Stimulated activated CD4-positive, alpha-beta T cell treated with anti-CD3 and anti-CD28 coated beads, Interleukin-1b, Interleukin-23, amount 100 ng/mL, for 48 hours (primary cell): ENCODE data around the gene SCAF11.
"Not testable (repeated sequence)": the region's sequence is repeated elsewhere in the genome, so short reads cannot be mapped to it uniquely, and the experiment has no call there.

ENCODE experiments used
- DNase-seq: peaks from one replicate; pipeline ENCODE4 v3.0.0-alpha.2; 2020

SCAF11 gene

GRCh38 chr12:45990468-45991283 is at the start of gene SCAF11:
Gene SCAF11, minus strand, starts transcription at chr12:45990574. Its CDS starts 26,407 bp downstream, at chr12:45964167.
- peak; percentile 100 for DNase-seq

- not testable (repeated sequence) for DNase-seq
These were observed 46.7 kb upstream of the SCAF11 start for GRCh38 chr12:46037066-46037465.

- DNase-seq: no peak
These were observed 36.8 kb upstream of the SCAF11 start for GRCh38 chr12:46027172-46027571.

- no peak for DNase-seq
These were observed 33.7 kb upstream of the SCAF11 start for GRCh38 chr12:46024099-46024498.

GRCh38 chr12:46020768-46021167 is 30.4 kb upstream of the SCAF11 start:
- DNase-seq: no peak

GRCh38 chr12:46018712-46019111 is 28.3 kb upstream of the SCAF11 start:
- DNase-seq: not testable (repeated sequence)

- not testable (repeated sequence) for DNase-seq
These were observed 27.5 kb upstream of the SCAF11 start for GRCh38 chr12:46017866-46018375.

GRCh38 chr12:46005823-46006222 is 15.4 kb upstream of the SCAF11 start:
- DNase-seq: no peak

GRCh38 chr12:46005151-46005797 is 14.9 kb upstream of the SCAF11 start:
- DNase-seq: no peak

GRCh38 chr12:46004715-46005114 is 14.3 kb upstream of the SCAF11 start:
- no peak for DNase-seq

- DNase-seq: not testable (repeated sequence)
These were observed 9.7 kb upstream of the SCAF11 start for GRCh38 chr12:46000076-46000475.

GRCh38 chr12:45994736-45995135 is 4.4 kb upstream of the SCAF11 start:
- no peak for DNase-seq

GRCh38 chr12:45991284-45992249 is 1.2 kb upstream of the SCAF11 start:
- DNase-seq: peak; percentile 81

GRCh38 chr12:45989721-45990467 is 480 bp downstream of the SCAF11 start:
- peak; percentile 50 for DNase-seq

- no peak for DNase-seq
These were observed 1.1 kb downstream of the SCAF11 start for GRCh38 chr12:45989287-45989686.

- DNase-seq: no peak
These were observed 2.1 kb downstream of the SCAF11 start for GRCh38 chr12:45988264-45988663.

GRCh38 chr12:45987340-45987727 is 3.0 kb downstream of the SCAF11 start:
- DNase-seq: no peak

GRCh38 chr12:45986641-45987339 is 3.6 kb downstream of the SCAF11 start:
- DNase-seq: no peak

GRCh38 chr12:45981075-45981837 is 9.1 kb downstream of the SCAF11 start:
- DNase-seq: no peak

GRCh38 chr12:45980540-45980939 is 9.8 kb downstream of the SCAF11 start:
- DNase-seq: no peak

GRCh38 chr12:45978108-45978507 is 12.3 kb downstream of the SCAF11 start:
- no peak for DNase-seq
